ENCODE data around the gene THOC6. TPM values are rescaled to one million over a fixed set of nuclear protein-coding genes. Genes with fewer than 3 reads are reported as not detected.

THOC6 gene
- total and polyA plus RNA-seq, 9 of the 15 experiments (the other 6 are each of a cell fraction or from before 2014, with no cell fraction given) = 2.5 to 65.4 (median 42.3) TPM

- TF ChIP-seq ZNF395 (CRISPR knock-in tag; IDR thresholded peaks at IDR 0.05) (0 out of 2 replicates have a peak, but pooled peaks have one; percentile 43), CEBPZ (IDR thresholded peaks at IDR 0.05; ENCODE audit: borderline replicate concordance, low read depth, low read length) (no peak), SRF (CRISPR knock-in tag; IDR thresholded peaks at IDR 0.05) (no peak), ESRRB (CRISPR knock-in tag; IDR thresholded peaks at IDR 0.05; ENCODE audit: borderline replicate concordance) (no peak), PATZ1 (CRISPR knock-in tag; IDR thresholded peaks at IDR 0.05; ENCODE audit: borderline replicate concordance) (no peak), ZNF76 (CRISPR knock-in tag; IDR thresholded peaks at IDR 0.05; ENCODE audit: borderline replicate concordance) (no peak), ATF3 (IDR thresholded peaks at IDR 0.05) (peak; percentile 96), ATF3 (CRISPR knock-in tag; conservative IDR thresholded peaks at IDR 0.05) (0 out of 2 replicates have a peak, but pooled peaks have one; percentile 11), CBX8 (IDR thresholded peaks at IDR 0.05; ENCODE audit: borderline replicate concordance, extremely low read depth, low read depth, low read length, poor library complexity, severe bottlenecking) (no peak), TAF15 (IDR thresholded peaks at IDR 0.05; ENCODE audit: low read depth, low read length) (no peak), ZEB2 (IDR thresholded peaks at IDR 0.05) (no peak), ZKSCAN3 (CRISPR knock-in tag; IDR thresholded peaks at IDR 0.05) (no peak), USF2 (CRISPR knock-in tag; IDR thresholded peaks at IDR 0.05) (0 out of 2 replicates have a peak, but pooled peaks have one; percentile 44), ZNF584 (CRISPR knock-in tag; IDR thresholded peaks at IDR 0.05; ENCODE audit: low read depth) (no peak), ZC3H11A (IDR thresholded peaks at IDR 0.05; ENCODE audit: low read depth, low read length) (no peak), MAZ (CRISPR knock-in tag; conservative IDR thresholded peaks at IDR 0.05 in 1 of 2, IDR thresholded peaks at IDR 0.05 in 1 of 2) (peak in 1 of 2 experiments; percentile 56; a peak in 2 of 4 replicates)
These were observed 3.0 kb upstream of the THOC6 start (continued) for GRCh38 chr16:3020604-3021448.

All from K562 (cell line).